GM12878 (cell line): Measurements from ENCODE around the gene METTL21C. TPM values are rescaled to one million over a fixed set of nuclear protein-coding genes. Genes with fewer than 3 reads are reported as not detected.

ENCODE experiments used
- ATAC-seq: fragments of 200-7000 bp; cut with Tn5 transposase; 3 replicates; pipeline ENCODE4 v1.9.1; 2020; ENCODE audit warnings: mild to moderate bottlenecking, moderate library complexity
- BruUV-seq: library from RNA; stranded (reverse); fragments of 400-500 nt; replicated peaks from 2 replicates; lab custom pipeline; 2021; lab: Mats Ljungman, UMichigan
- CTCF ChIA-PET: fragments of 300-600 bp; sonication (Branson Sonifier 250); formaldehyde crosslinking; extraction: SDS; loops from one replicate; lab custom pipeline; 2021; ENCODE audit warnings: inconsistent platforms; lab: Yijun Ruan, JAX
- POLR2A ChIA-PET: fragments of 350-600 bp; formaldehyde crosslinking; extraction: SDS; loops from one replicate; lab custom pipeline; 2021; ENCODE audit warnings: inconsistent platforms; lab: Charles Lee
- RAD21 ChIA-PET: fragments of 300-600 bp; sonication (Branson Sonifier 250); formaldehyde crosslinking; loops from one replicate; lab custom pipeline; 2023; ENCODE audit warnings: antibody characterized with exemption; ENCODE audit not compliant: unreplicated experiment; lab: Charles Lee
- SMC1A ChIA-PET: fragments of 300-600 bp; sonication (Branson Sonifier 250); formaldehyde crosslinking; loops from one replicate; lab custom pipeline; 2023; ENCODE audit not compliant: unreplicated experiment, uncharacterized antibody; lab: Charles Lee
- DNase-seq: peaks from one replicate; pipeline ENCODE4 v3.0.0-alpha.2; 2011; ENCODE audit warnings: low read depth, low spot score
- FAIRE-seq: peaks from 3 replicates; lab custom pipeline; 2011; peaks lifted over from hg19 to GRCh38; lab: Jason Lieb, UNC
- H2AFZ ChIP-seq: 2 replicates; pipeline ENCODE4 v1.6.0; 2011; ENCODE audit warnings: low read depth, low read length, control low read depth; ENCODE audit not compliant: control insufficient read depth
- H3K27ac ChIP-seq: 2 replicates; pipeline ENCODE4 v1.5.1; 2011; ENCODE audit warnings: control low read depth; ENCODE audit not compliant: control insufficient read depth, insufficient read depth
- H3K27me3 ChIP-seq, 2 experiments: replicated peaks in 1 of 2; 2 replicates each; pipeline versions ENCODE4 v1.6.0 to v1.6.1; 2011; ENCODE audit warnings: low read length in 1 of 2; ENCODE audit not compliant: control insufficient read depth in 2 of 2, insufficient read depth in 2 of 2
- H3K36me3 ChIP-seq, 2 experiments: 2 replicates each; pipeline ENCODE4 v1.5.1; 2011; ENCODE audit warnings: low read length in 1 of 2; ENCODE audit not compliant: control insufficient read depth in 2 of 2, insufficient read depth in 2 of 2
- H3K4me1 ChIP-seq: 2 replicates; pipeline ENCODE4 v1.6.1; 2011; ENCODE audit warnings: mild to moderate bottlenecking, low read length, moderate library complexity, mixed read lengths; ENCODE audit not compliant: control insufficient read depth, insufficient read depth
- H3K4me2 ChIP-seq: 2 replicates; pipeline ENCODE4 v1.6.0; 2011; ENCODE audit warnings: control low read depth; ENCODE audit not compliant: control insufficient read depth, insufficient read depth
- H3K4me3 ChIP-seq: fragments of 200-600 bp; sonication (generic); 2 replicates; pipeline ENCODE4 v1.5.1; 2016
- H3K79me2 ChIP-seq: 2 replicates; pipeline ENCODE4 v1.6.0; 2011; ENCODE audit warnings: low read length; ENCODE audit not compliant: control insufficient read depth, insufficient read depth
- H3K9ac ChIP-seq: 2 replicates; pipeline ENCODE4 v1.8.0; 2011; ENCODE audit warnings: low read length, control low read depth, mixed read lengths; ENCODE audit not compliant: control insufficient read depth, insufficient read depth
- H3K9me3 ChIP-seq: replicated peaks from 3 replicates; pipeline ENCODE4 v1.5.1; 2011; ENCODE audit warnings: mild to moderate bottlenecking, low read length; ENCODE audit not compliant: control insufficient read depth, insufficient read depth
- H4K20me1 ChIP-seq: 2 replicates; pipeline ENCODE4 v1.6.0; 2011; ENCODE audit not compliant: control insufficient read depth, insufficient read depth
- CBX5 ChIP-seq: sonication (generic); IDR thresholded peaks from 2 replicates; pipeline ENCODE4 v1.6.1; 2016; ENCODE audit warnings: low read depth, moderate library complexity, mild to moderate bottlenecking, inconsistent platforms
- CHD1 ChIP-seq: IDR thresholded peaks from 2 replicates; pipeline ENCODE4 v1.6.1; 2012; ENCODE audit warnings: low read depth, low read length, improper control_type of control experiment
- ESRRA ChIP-seq: IDR thresholded peaks from 2 replicates; pipeline ENCODE4 v1.6.1; 2012; ENCODE audit warnings: mild to moderate bottlenecking, low read length, improper control_type of control experiment
- ETV6 ChIP-seq, 2 experiments: fragments of 450-650 bp in 1 of 2; IDR thresholded peaks in 1 of 2; conservative IDR thresholded peaks in 1 of 2; 2 replicates each; pipeline ENCODE4 v1.6.1; 2014; ENCODE audit warnings: antibody characterized with exemption in 1 of 2, borderline replicate concordance in 1 of 2, low read depth in 1 of 2, mild to moderate bottlenecking in 1 of 2, moderate library complexity in 1 of 2
- FOS ChIP-seq: IDR thresholded peaks from 3 replicates; pipeline ENCODE4 v1.6.1; 2011; ENCODE audit warnings: borderline replicate concordance; ENCODE audit not compliant: insufficient read length; ENCODE audit errors: extremely low read depth
- HCFC1 ChIP-seq: fragments of 150-350 bp; IDR thresholded peaks from 2 replicates; pipeline ENCODE4 v1.6.1; 2014; ENCODE audit warnings: low read length
- HSF1 ChIP-seq: fragments of 150-350 bp; IDR thresholded peaks from 2 replicates; pipeline ENCODE4 v1.6.1; 2014; ENCODE audit warnings: mild to moderate bottlenecking, low read depth, low read length
- IRF3 ChIP-seq: fragments of 450-650 bp; IDR thresholded peaks from 2 replicates; pipeline ENCODE4 v1.6.1; 2014; ENCODE audit warnings: mild to moderate bottlenecking
- JUNB ChIP-seq: IDR thresholded peaks from 2 replicates; pipeline ENCODE4 v1.6.1; 2016; ENCODE audit warnings: antibody characterized with exemption, mild to moderate bottlenecking
- NFYB ChIP-seq: IDR thresholded peaks from 2 replicates; pipeline ENCODE4 v1.6.1; 2011; ENCODE audit warnings: low read depth, mild to moderate bottlenecking, low read length, improper control_type of control experiment, moderate library complexity; ENCODE audit not compliant: insufficient read depth
- REST ChIP-seq: IDR thresholded peaks from 2 replicates; pipeline ENCODE4 v1.6.1; 2012; ENCODE audit warnings: mild to moderate bottlenecking, low read depth, low read length
- SREBF1 ChIP-seq: IDR thresholded peaks from 2 replicates; pipeline ENCODE4 v1.6.1; 2012; ENCODE audit warnings: mild to moderate bottlenecking, low read length
- TCF12 ChIP-seq: IDR thresholded peaks from 2 replicates; pipeline ENCODE4 v1.6.1; 2011; ENCODE audit warnings: low read depth, mild to moderate bottlenecking, low read length
- ZNF207 ChIP-seq: fragments of 450-650 bp; IDR thresholded peaks from 2 replicates; pipeline ENCODE4 v1.6.1; 2014; ENCODE audit warnings: antibody characterized with exemption, mild to moderate bottlenecking, borderline replicate concordance
- ZNF622 ChIP-seq: fragments of 450-650 bp; IDR thresholded peaks from 2 replicates; pipeline ENCODE4 v1.6.1; 2017; ENCODE audit warnings: mild to moderate bottlenecking, inconsistent platforms
- ZZZ3 ChIP-seq: IDR thresholded peaks from 2 replicates; pipeline ENCODE4 v1.6.1; 2011; ENCODE audit warnings: low read depth; ENCODE audit not compliant: control insufficient read depth, insufficient read length
- WGBS: methylation state at CpG from one replicate; pipeline ENCODE4 v1.1.6; 2016; ENCODE audit warnings: low lambda C conversion rate; ENCODE audit not compliant: insufficient replicate concordance, insufficient coverage; ENCODE audit errors: missing lambda C conversion rate; 5-methylcytosine and 5-hydroxymethylcytosine counted together
- in situ Hi-C: fragments of 300-500 bp; cut with MboI; formaldehyde crosslinking; loops from 9 replicates; pipeline ENCODE4 v1.14.3; 2018; ENCODE audit warnings: mixed read lengths
- intact Hi-C: fragments of 100-400 bp; cut with micrococcal nuclease; formaldehyde crosslinking; loops from one replicate; pipeline ENCODE4 v1.14.2; 2022; ENCODE audit not compliant: unreplicated experiment
- polyA plus RNA-seq, 11 experiments: library from polyadenylated mRNA; depleted of rRNA in 4 of 11; unstranded in 6 of 11; stranded (reverse) in 5 of 11; fragments of >200 nt; fragmentation: Nextera tagmentation in 4 of 11; fragmentation: Illumina TruSeq in 1 of 11; extraction: Ambion mirVana in 4 of 11; extraction: Trizol in 1 of 11; gene quantifications; 1 replicate in 1 of 11; 2 replicates in 10 of 11; pipeline versions ENCODE4 v1.2.1 to v1.2.3, GENCODE V29; 2011 to 2016; ENCODE audit warnings: inconsistent platforms in 2 of 11, missing spikeins in 2 of 11, low read depth in 1 of 11
- total RNA-seq, 4 experiments: library from RNA; depleted of rRNA in 3 of 4; stranded (reverse); fragments of >200 nt in 3 of 4; fragmentation: Illumina TruSeq in 1 of 4; extraction: Trizol in 1 of 4; gene quantifications; 2 replicates each; pipeline versions ENCODE4 v1.2.1 to v1.2.3, GENCODE V29; 2013 to 2021

METTL21C gene
- total and polyA plus RNA-seq, 10 of the 15 experiments (the other 5 are each of a cell fraction or from before 2014, with no cell fraction given): 0.13 TPM; not detected in 9

DNA sequence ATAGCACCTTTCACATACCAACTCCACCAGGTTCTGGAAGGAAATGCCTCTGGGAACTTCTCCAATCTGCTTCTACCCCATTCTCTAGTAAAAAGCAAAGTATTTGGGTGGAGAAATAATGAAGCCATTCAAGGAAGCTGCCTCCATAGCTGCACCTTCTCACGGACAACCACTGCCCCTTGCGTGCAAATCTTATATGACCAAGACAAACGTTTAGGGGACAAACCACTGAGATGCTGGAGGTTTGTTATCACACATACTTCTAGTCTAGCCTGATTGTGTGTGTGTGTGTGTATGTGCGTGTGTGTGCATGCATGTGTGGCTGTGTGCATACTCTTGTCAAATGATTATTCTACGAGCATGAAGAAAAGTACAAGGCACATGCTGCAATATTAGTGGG lies 6.5 kb upstream of the METTL21C start:
- Histone ChIP-seq H3K27me3 (no peaks in the 10 kb centered on the region), H3K4me3 (no peak overlapping the region), H3K4me2 (no peak overlapping the region), H3K9ac (no peak overlapping the region), H4K20me1 (no peaks in the 10 kb centered on the region), H3K4me1 (no peaks in the 10 kb centered on the region), H3K9me3 (no peaks in the 10 kb centered on the region), H2AFZ (no peak overlapping the region), H3K27ac (no peak overlapping the region), H3K36me3 (no peaks in the 10 kb centered on the region), H3K79me2 (no peaks in the 10 kb centered on the region)
- RAD21 ChIA-PET: no interaction called here
- intact Hi-C loops: no loop called here
- CTCF ChIA-PET: interaction anchor here (1.4 kb wide), 1 partner anchor 169 kb away, joined by 4 read pairs; no protein-coding TSS in a partner anchor
- SMC1A ChIA-PET: no interaction called here
- ATAC-seq (no peak), FAIRE-seq (no peak), DNase-seq (no peak)
- POLR2A ChIA-PET: interaction anchor here (1.2 kb wide), 1 partner anchor 8 kb away, joined by 3 read pairs; no protein-coding TSS in a partner anchor
- in situ Hi-C loops: no loop called here
- BruUV-seq: no TSS peak
- WGBS: 65% methylated on average over 5 of the region's 5 CpGs
- TF ChIP-seq HSF1 (no peak), REST (no peak), HCFC1 (no peak), CBX5 (no peak), NFYB (no peak), ETV6 (conservative IDR thresholded peaks at IDR 0.05 in 1 of 2, IDR thresholded peaks at IDR 0.05 in 1 of 2; ENCODE audit: borderline replicate concordance in 1 of 2, low read depth in 1 of 2) (no peak), ZZZ3 (no peak), JUNB (no peak), CHD1 (no peak), SREBF1 (no peak), ESRRA (no peak), ZNF622 (no peak), ZNF207 (no peak), FOS (no peak), TCF12 (no peak), IRF3 (no peak)
